ENCODE measurements around the gene MIGA2.

GRCh38 chr9:128987805-128988204, 48.6 kb upstream of the MIGA2 start:
- TF ChIP-seq, protein P1, sequence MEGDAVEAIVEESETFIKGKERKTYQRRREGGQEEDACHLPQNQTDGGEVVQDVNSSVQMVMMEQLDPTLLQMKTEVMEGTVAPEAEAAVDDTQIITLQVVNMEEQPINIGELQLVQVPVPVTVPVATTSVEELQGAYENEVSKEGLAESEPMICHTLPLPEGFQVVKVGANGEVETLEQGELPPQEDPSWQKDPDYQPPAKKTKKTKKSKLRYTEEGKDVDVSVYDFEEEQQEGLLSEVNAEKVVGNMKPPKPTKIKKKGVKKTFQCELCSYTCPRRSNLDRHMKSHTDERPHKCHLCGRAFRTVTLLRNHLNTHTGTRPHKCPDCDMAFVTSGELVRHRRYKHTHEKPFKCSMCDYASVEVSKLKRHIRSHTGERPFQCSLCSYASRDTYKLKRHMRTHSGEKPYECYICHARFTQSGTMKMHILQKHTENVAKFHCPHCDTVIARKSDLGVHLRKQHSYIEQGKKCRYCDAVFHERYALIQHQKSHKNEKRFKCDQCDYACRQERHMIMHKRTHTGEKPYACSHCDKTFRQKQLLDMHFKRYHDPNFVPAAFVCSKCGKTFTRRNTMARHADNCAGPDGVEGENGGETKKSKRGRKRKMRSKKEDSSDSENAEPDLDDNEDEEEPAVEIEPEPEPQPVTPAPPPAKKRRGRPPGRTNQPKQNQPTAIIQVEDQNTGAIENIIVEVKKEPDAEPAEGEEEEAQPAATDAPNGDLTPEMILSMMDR (IDR thresholded peaks at IDR 0.05) = no peak
- TF ChIP-seq POLR2A (IDR thresholded peaks at IDR 0.05) = no peak
